HG02678 (cell line): ENCODE results near the gene TAF1B.

Source experiments
- ATAC-seq: cut with Tn5 transposase; IDR thresholded peaks from one replicate; pipeline ENCODE4 v1.9.1; 2021; ENCODE audit warnings: mild to moderate bottlenecking, moderate library complexity; ENCODE audit not compliant: unreplicated experiment

Gene TAF1B

DNA sequence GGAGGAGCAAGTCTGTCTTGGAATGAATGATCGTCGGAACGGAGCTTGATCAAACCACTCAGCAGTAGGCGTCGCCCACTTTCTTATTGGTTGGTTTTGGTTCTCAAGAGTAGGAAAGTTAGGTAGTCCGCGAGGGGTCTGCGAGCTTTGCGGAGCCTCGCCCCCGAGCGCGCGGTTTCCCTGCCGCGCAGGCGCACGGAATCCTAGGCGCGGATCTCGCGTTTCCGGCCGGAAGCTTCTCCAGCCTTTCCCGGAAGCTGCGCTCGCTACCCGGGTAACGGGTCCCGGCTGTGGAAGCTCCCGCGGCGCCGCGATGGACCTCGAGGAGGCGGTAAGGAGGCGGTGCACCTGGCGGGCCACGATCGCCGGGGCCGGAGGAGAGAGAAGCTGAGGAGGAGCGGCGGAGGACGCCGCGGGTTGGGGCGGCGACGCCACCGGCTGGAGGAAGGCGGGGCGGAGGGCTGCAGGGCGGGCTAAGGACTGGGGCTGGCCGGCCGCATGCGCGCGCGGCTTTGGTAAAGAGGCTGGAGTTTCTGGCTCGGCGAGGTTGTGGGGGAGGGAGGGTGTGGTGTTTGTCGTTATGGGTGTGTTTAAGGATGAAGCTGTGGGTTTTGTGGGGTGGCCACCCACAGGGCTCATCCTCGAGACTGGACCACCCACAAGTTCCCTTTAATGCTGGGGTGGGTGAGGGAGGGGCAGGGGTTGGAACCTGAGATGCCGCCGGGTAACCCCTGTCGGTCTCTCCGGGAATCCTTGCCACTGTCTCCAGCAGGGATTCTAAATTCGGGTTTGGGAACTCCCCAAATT, at the start of gene TAF1B:
Gene TAF1B (plus strand): TSS at position 246 of the 807 bp plus-strand sequence. CDS start 68 bp downstream, at position 314.
- ATAC-seq: peak; percentile 90

DNA sequence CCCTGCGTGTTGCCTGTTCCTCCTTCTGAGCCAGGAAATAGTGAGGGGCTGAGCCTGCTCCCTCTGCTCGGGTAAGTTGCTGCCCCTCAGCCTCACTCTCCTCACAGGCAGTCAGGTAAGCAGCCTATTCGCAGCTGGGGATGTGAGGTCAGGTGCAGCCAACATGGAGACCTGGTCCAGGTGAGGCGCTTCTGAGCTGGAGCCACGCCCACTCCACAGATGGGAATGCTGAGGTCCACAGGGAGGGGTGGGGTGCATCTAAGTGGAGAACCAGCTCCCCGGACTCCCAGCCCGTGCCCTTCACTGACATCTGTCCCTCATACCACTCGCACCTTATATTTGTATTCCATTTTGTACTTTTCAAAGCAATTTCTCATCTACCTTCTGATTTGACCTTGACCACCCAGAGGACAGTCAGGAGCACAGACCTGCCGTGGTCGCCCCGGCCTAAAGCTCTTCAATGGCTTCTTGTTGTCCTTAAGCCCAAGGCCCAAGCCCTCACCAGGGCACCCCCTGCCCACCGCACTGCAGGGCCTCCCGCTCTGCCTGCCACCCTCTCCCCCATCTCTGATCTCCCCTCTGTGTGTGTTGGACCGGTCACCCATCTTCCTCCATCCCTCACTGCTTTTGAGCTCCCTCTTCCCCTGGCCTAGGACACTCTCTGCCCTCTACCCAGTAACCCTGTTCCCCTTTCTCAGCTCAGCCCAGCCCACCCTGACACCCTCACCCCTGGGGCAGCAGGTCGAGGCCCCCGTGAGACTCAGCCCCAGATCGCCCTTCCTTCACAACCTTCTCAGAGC, 49.2 kb upstream of the TAF1B start:
- no peak for ATAC-seq

GRCh38 chr2:9795071-9795470, 48.2 kb upstream of the TAF1B start:
- ATAC-seq: no peak

DNA sequence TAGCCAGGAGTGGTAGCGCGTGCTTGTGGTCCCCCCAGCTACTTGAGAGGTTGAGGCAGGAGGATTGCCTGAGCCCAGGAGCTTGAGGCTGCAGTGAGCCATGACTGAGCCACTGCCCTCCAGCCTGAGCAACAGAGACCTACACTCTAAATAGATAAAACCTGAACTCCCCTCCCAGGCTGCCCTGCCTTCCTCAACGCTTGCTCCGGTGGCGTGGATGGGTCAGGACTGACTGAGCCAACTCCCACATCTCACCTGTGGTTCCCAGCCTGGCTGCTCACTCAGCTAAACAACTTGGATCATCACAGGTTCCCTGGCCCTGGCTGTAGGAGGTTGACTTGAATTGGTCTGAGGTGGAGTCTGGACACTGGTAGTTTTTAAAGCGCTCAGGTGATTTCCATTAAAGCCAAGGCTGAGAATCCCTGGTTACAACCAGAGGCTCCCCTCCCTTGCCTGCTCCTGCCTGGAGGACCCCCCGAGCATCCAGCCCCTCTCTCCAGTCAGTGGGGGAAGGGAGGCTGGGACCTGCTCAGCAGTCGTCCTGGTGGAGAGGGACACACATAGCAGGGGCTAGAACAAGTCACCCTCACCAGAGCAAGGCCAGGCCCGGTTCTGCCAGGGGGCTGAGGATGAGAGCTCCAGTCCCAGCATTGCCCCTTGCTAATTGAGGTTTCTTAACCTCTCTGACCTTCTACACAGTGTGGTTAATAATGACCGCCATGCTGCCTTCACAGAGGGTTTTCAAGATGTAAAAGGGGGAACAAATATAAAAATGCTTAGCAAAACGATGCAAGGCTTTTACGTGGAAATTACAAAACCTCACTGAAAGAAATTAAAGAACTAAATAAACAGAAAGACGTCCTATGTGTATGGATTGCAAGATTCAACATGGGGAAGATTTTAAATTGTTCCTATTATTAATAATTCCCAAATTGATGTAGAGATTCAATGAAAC, 46.9 kb upstream of the TAF1B start:
- ATAC-seq: no peak

- ATAC-seq: no peak
Observed at GRCh38 chr2:9797086-9797485, 46.2 kb upstream of the TAF1B start.

- ATAC-seq: no peak
Observed at GRCh38 chr2:9797681-9798556, 45.4 kb upstream of the TAF1B start.

- peak; percentile 21 for ATAC-seq
Observed at GRCh38 chr2:9799011-9799596, 44.2 kb upstream of the TAF1B start.

- peak; percentile 83 for ATAC-seq
Observed at GRCh38 chr2:9799729-9800632, 43.3 kb upstream of the TAF1B start.

- no peak for ATAC-seq
Observed at GRCh38 chr2:9800639-9800974, 42.7 kb upstream of the TAF1B start.

- no peak for ATAC-seq
Observed at GRCh38 chr2:9800975-9801726, 42.1 kb upstream of the TAF1B start.

- ATAC-seq: no peak
Observed at GRCh38 chr2:9802576-9802993, 40.7 kb upstream of the TAF1B start.

GRCh38 chr2:9803023-9803805, 40.1 kb upstream of the TAF1B start:
- ATAC-seq: no peak

GRCh38 chr2:9805435-9806297, 37.6 kb upstream of the TAF1B start:
- no peak for ATAC-seq

DNA sequence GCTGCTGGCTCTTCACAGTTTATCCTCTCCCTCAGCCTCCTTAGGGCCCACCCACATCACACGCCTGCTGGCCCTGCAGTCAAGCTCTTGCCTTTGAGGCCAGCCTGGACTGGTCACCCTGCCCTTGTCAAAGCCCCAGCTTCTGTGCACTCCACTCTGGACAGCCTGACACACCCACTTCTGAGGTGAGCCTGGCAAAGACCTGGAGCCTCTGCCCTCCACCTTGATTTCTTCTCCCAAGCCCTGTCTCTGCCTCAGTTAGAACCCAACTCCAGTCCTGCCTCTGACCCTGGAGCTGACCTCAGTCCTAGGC, 37.0 kb upstream of the TAF1B start:
- ATAC-seq: no peak

DNA sequence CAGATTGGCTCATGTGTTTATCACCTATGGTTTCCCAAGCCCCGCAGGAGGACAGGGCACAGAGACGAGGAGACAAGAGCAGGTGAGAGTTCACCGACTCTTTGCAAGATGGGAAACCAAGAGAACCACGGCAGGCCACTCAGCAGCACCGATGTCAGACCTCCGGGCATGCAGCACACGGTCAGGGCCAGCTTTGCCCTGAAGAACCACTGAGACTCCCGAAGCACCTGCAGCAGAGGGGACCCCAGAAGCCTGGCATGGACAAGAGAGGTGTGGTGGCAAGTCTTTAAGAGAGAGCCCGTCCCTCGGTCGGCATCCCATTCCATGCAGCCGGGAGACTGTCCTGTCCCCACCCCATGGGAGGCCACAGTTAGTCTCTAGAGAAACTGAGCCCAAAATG, 36.6 kb upstream of the TAF1B start:
- no peak for ATAC-seq

DNA sequence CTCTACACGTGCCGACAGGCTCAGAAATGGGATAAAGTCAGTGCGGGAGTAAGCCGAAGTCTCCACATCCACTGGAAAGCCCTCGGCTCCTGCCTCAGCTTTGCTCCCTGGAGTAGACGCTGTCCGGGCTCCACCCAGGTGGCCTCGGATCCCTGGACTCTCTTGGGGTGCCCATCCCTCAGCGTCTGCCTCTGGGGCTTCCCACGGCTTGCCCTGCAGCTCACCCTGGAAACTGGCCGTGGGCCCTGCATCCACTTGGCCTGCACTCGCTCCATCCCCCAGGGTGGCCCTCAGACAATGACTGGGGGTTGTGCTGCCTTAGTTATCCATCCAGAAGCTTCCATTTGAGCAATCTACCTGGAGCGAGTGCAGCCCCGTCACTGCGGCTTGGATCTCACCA, 36.2 kb upstream of the TAF1B start:
- no peak for ATAC-seq
